DOHH2 (cell line): ENCODE results near the gene SCGB1D1.

Experiments used
- CTCF ChIP-seq: fragments of 200-600 bp; sonication (generic); IDR thresholded peaks from one replicate; pipeline ENCODE4 v1.5.1; 2014; ENCODE audit warnings: antibody characterized with exemption, mild to moderate bottlenecking, low read depth, low read length; ENCODE audit not compliant: poor library complexity, severe bottlenecking
- EZH2phosphoT487 ChIP-seq: fragments of 200-600 bp; sonication (generic); IDR thresholded peaks from 2 replicates; pipeline ENCODE4 v1.6.1; 2017; ENCODE audit warnings: borderline replicate concordance, mild to moderate bottlenecking, antibody characterized with exemption, low read length, moderate library complexity, mixed read lengths

GRCh38 chr11:62169935-62170334, 20.1 kb upstream of the SCGB1D1 start:
- TF ChIP-seq CTCF (no peak), EZH2phosphoT487 (no peak)
